ENCODE data around the gene FCGBP.
A peak's percentile ranks its signal among the peaks of the same experiment; 100 is the strongest.

Gene FCGBP

GRCh38 chr19:39970675-39971379, 36.4 kb upstream of the FCGBP start, which contains the start of gene PSMC4:
Gene PSMC4 (plus strand): TSS chr19:39971165. CDS start chr19:39971203, 38 bp downstream.
- peaks cover 28% of the 10 kb centered on the region for H3K27me3 ChIP-seq
- peaks cover 39% of the 10 kb centered on the region for H3K36me3 ChIP-seq
- H3K4me3 ChIP-seq (ENCODE audit: low read depth in 1 of 2, low read length in 1 of 2): peak within 1 kb of the TSS; percentile 56 to 69
- H3K4me1 ChIP-seq (ENCODE audit: control insufficient read depth in 1 of 2, insufficient read depth in 1 of 2, low read depth in 1 of 2, low read length in 1 of 2): peaks cover 14 to 19% of the 10 kb centered on the region in 2 experiments
- H3K9me3 ChIP-seq: no peaks in the 10 kb centered on the region
- TF ChIP-seq CTCF (IDR thresholded peaks at IDR 0.05): peak; percentile 97
- peak within 1 kb of the TSS; percentile 85 for H3K27ac ChIP-seq

- H3K4me1 ChIP-seq (ENCODE audit: control insufficient read depth in 1 of 2, insufficient read depth in 1 of 2, low read depth in 1 of 2, low read length in 1 of 2): peaks cover 14 to 19% of the 10 kb centered on the region in 2 experiments
- peak overlapping the region; percentile 56 to 69 for H3K4me3 ChIP-seq (ENCODE audit: low read depth in 1 of 2, low read length in 1 of 2)
These were observed 35.9 kb upstream of the FCGBP start for GRCh38 chr19:39970425-39970674.

GRCh38 chr19:39969681-39970424, 35.4 kb upstream of the FCGBP start:
- H3K4me1 ChIP-seq (ENCODE audit: control insufficient read depth in 1 of 2, insufficient read depth in 1 of 2, low read depth in 1 of 2, low read length in 1 of 2): peaks cover 14 to 19% of the 10 kb centered on the region in 2 experiments
- H3K36me3 ChIP-seq: peaks cover 29% of the 10 kb centered on the region
- H3K4me3 ChIP-seq (ENCODE audit: low read depth in 1 of 2, low read length in 1 of 2): peak overlapping the region; percentile 56 to 69
- no peaks in the 10 kb centered on the region for H3K9me3 ChIP-seq
- peak overlapping the region; percentile 85 for H3K27ac ChIP-seq
- H3K27me3 ChIP-seq: peaks cover 37% of the 10 kb centered on the region
- TF ChIP-seq CTCF (IDR thresholded peaks at IDR 0.05): no peak

More at GRCh38 chr19:39970425-39970674, 35.9 kb upstream of the FCGBP start:
- TF ChIP-seq CTCF (IDR thresholded peaks at IDR 0.05): no peak
- Histone ChIP-seq H3K27me3 (peaks cover 33% of the 10 kb centered on the region), H3K36me3 (peaks cover 34% of the 10 kb centered on the region), H3K27ac (peak overlapping the region; percentile 85), H3K9me3 (no peaks in the 10 kb centered on the region)

GRCh38 chr19:39969266-39969665, 34.8 kb upstream of the FCGBP start:
- peaks cover 14 to 19% of the 10 kb centered on the region in 2 experiments for H3K4me1 ChIP-seq (ENCODE audit: control insufficient read depth in 1 of 2, insufficient read depth in 1 of 2, low read depth in 1 of 2, low read length in 1 of 2)
- TF ChIP-seq CTCF (IDR thresholded peaks at IDR 0.05): no peak
- no peak overlapping the region for H3K27ac ChIP-seq
- no peaks in the 10 kb centered on the region for H3K9me3 ChIP-seq
- H3K36me3 ChIP-seq: peaks cover 23% of the 10 kb centered on the region
- H3K4me3 ChIP-seq (ENCODE audit: low read depth in 1 of 2, low read length in 1 of 2): no peak overlapping the region
- peaks cover 42% of the 10 kb centered on the region for H3K27me3 ChIP-seq

- no peak for TF ChIP-seq CTCF (IDR thresholded peaks at IDR 0.05)
- peaks cover 42% of the 10 kb centered on the region for H3K27me3 ChIP-seq
- peaks cover 18% of the 10 kb centered on the region for H3K36me3 ChIP-seq
- peaks cover 14 to 22% of the 10 kb centered on the region in 2 experiments for H3K4me1 ChIP-seq (ENCODE audit: control insufficient read depth in 1 of 2, insufficient read depth in 1 of 2, low read depth in 1 of 2, low read length in 1 of 2)
- no peak overlapping the region for H3K4me3 ChIP-seq (ENCODE audit: low read depth in 1 of 2, low read length in 1 of 2)
- H3K9me3 ChIP-seq: no peaks in the 10 kb centered on the region
- no peak overlapping the region for H3K27ac ChIP-seq
These were observed 34.4 kb upstream of the FCGBP start for GRCh38 chr19:39968789-39969188.

Measured in neutrophil (primary cell).